DND-41 (cell line): Measurements from ENCODE around the gene NID2.

Source experiments
- ATAC-seq: fragments of 200-7000 bp; cut with Tn5 transposase; 3 replicates; pipeline ENCODE4 v1.9.1; 2021; ENCODE audit warnings: low read depth; ENCODE audit not compliant: insufficient read depth
- DNase-seq: peaks from one replicate; pipeline ENCODE4 v3.0.0-alpha.2; 2020
- H2AFZ ChIP-seq: 2 replicates; pipeline ENCODE4 v1.6.0; 2012; ENCODE audit warnings: low read depth, low read length
- H3K27ac ChIP-seq: 2 replicates; pipeline ENCODE4 v1.5.1; 2012; ENCODE audit warnings: low read length, inconsistent platforms
- H3K27me3 ChIP-seq: fragments of 200-600 bp; sonication (generic); 2 replicates; pipeline ENCODE4 v1.6.0; 2012; ENCODE audit warnings: low read length, mild to moderate bottlenecking, inconsistent platforms; ENCODE audit not compliant: insufficient read depth, poor library complexity
- H3K36me3 ChIP-seq: 2 replicates; pipeline ENCODE4 v1.5.1; 2012; ENCODE audit warnings: low read length, inconsistent platforms; ENCODE audit not compliant: insufficient read depth
- H3K4me1 ChIP-seq: 2 replicates; pipeline ENCODE4 v1.5.1; 2012; ENCODE audit warnings: mild to moderate bottlenecking, low read length; ENCODE audit not compliant: insufficient read depth
- H3K4me2 ChIP-seq: 2 replicates; pipeline ENCODE4 v1.6.0; 2012; ENCODE audit warnings: mild to moderate bottlenecking, moderate library complexity, low read length, inconsistent platforms; ENCODE audit not compliant: insufficient read depth
- H3K4me3 ChIP-seq, 2 experiments: fragments of 200-600 bp in 1 of 2; shearing (Covaris generic) in 1 of 2; 2 replicates each; pipeline ENCODE4 v1.5.1; 2012 to 2016; ENCODE audit warnings: inconsistent platforms in 2 of 2, low read length in 2 of 2, mild to moderate bottlenecking in 2 of 2, low read depth in 1 of 2, moderate library complexity in 1 of 2
- H3K79me2 ChIP-seq: 2 replicates; pipeline ENCODE4 v1.6.0; 2012; ENCODE audit warnings: low read length, inconsistent platforms; ENCODE audit not compliant: insufficient read depth
- H3K9ac ChIP-seq: 2 replicates; pipeline ENCODE4 v1.6.0; 2012; ENCODE audit warnings: low read depth, mild to moderate bottlenecking, inconsistent platforms, low read length, moderate library complexity
- H3K9me3 ChIP-seq: 2 replicates; pipeline ENCODE4 v1.5.1; 2012; ENCODE audit warnings: low read length, moderate library complexity, mild to moderate bottlenecking, inconsistent platforms; ENCODE audit not compliant: insufficient read depth, severe bottlenecking
- H4K20me1 ChIP-seq: 2 replicates; pipeline ENCODE4 v1.6.0; 2012; ENCODE audit warnings: low read length; ENCODE audit not compliant: insufficient read depth
- EZH2 ChIP-seq: IDR thresholded peaks from 3 replicates; pipeline ENCODE4 v1.6.1; 2012; ENCODE audit warnings: borderline replicate concordance, low read depth, mild to moderate bottlenecking, moderate library complexity, low read length, inconsistent platforms; ENCODE audit not compliant: severe bottlenecking
- TF ChIP-seq, protein P1 (sequence below): IDR thresholded peaks from 2 replicates; pipeline ENCODE4 v1.5.1; 2012; ENCODE audit warnings: borderline replicate concordance, low read length, moderate library complexity, mild to moderate bottlenecking; ENCODE audit not compliant: poor library complexity, severe bottlenecking; ENCODE audit errors: extremely low read depth

NID2 gene

GRCh38 chr14:52061390-52061789 is 7.5 kb downstream of the NID2 start:
- Histone ChIP-seq H3K36me3 (no peaks in the 10 kb centered on the region), H3K9me3 (no peaks in the 10 kb centered on the region), H3K4me2 (no peak overlapping the region), H2AFZ (no peak overlapping the region), H3K9ac (no peak overlapping the region), H3K4me3 (no peak overlapping the region), H3K4me1 (no peaks in the 10 kb centered on the region), H3K27ac (no peak overlapping the region), H3K27me3 (no peaks in the 10 kb centered on the region), H4K20me1 (no peaks in the 10 kb centered on the region), H3K79me2 (no peaks in the 10 kb centered on the region)
- DNase-seq (no peak), ATAC-seq (no peak)
- TF ChIP-seq EZH2, result no peak
- TF ChIP-seq, protein P1, sequence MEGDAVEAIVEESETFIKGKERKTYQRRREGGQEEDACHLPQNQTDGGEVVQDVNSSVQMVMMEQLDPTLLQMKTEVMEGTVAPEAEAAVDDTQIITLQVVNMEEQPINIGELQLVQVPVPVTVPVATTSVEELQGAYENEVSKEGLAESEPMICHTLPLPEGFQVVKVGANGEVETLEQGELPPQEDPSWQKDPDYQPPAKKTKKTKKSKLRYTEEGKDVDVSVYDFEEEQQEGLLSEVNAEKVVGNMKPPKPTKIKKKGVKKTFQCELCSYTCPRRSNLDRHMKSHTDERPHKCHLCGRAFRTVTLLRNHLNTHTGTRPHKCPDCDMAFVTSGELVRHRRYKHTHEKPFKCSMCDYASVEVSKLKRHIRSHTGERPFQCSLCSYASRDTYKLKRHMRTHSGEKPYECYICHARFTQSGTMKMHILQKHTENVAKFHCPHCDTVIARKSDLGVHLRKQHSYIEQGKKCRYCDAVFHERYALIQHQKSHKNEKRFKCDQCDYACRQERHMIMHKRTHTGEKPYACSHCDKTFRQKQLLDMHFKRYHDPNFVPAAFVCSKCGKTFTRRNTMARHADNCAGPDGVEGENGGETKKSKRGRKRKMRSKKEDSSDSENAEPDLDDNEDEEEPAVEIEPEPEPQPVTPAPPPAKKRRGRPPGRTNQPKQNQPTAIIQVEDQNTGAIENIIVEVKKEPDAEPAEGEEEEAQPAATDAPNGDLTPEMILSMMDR, result no peak

DNA sequence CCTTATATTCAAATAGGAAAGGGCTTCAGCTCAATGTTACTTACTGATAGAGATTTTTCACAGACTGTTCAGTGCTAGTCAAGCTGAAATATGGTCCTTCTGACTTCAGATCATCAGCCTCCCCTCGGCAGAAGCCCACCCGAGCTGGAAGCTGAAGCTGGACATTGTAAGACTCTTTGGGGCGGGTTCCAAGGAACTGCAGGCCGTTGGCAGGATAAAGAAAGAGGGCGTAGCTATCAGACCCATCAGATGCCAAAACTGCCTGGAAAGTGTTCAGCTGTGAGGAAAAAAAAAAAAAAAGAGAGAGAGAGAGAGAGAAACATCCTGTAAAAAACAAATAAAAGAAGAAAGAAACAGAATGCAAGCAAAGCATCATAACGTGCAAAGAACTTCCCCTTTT is 8.8 kb downstream of the NID2 start:
- TF ChIP-seq EZH2, result no peak
- TF ChIP-seq, protein P1, result no peak
- Histone ChIP-seq H3K27me3 (no peaks in the 10 kb centered on the region), H3K79me2 (no peaks in the 10 kb centered on the region), H3K4me1 (no peaks in the 10 kb centered on the region), H3K9ac (no peak overlapping the region), H3K4me2 (no peak overlapping the region), H3K4me3 (no peak overlapping the region), H4K20me1 (no peaks in the 10 kb centered on the region), H2AFZ (no peak overlapping the region), H3K9me3 (no peaks in the 10 kb centered on the region), H3K27ac (no peak overlapping the region), H3K36me3 (no peaks in the 10 kb centered on the region)
- ATAC-seq, result no peak
- DNase-seq, result no peak

- no peaks in the 10 kb centered on the region for H3K79me2 ChIP-seq
- DNase-seq (no peak), ATAC-seq (no peak)
- H3K4me2 ChIP-seq, result no peak overlapping the region
- no peak overlapping the region for H3K9ac ChIP-seq
- no peaks in the 10 kb centered on the region for H3K36me3 ChIP-seq
- H3K27me3 ChIP-seq, result no peaks in the 10 kb centered on the region
- H3K4me1 ChIP-seq, result no peaks in the 10 kb centered on the region
- no peaks in the 10 kb centered on the region for H3K9me3 ChIP-seq
- H4K20me1 ChIP-seq, result no peaks in the 10 kb centered on the region
- TF ChIP-seq, protein P1, result no peak
- no peak for TF ChIP-seq EZH2
- H3K27ac ChIP-seq, result no peak overlapping the region
- no peak overlapping the region for H2AFZ ChIP-seq
- H3K4me3 ChIP-seq, result no peak overlapping the region
Measured at GRCh38 chr14:52059649-52060048, 9.2 kb downstream of the NID2 start.

DNA sequence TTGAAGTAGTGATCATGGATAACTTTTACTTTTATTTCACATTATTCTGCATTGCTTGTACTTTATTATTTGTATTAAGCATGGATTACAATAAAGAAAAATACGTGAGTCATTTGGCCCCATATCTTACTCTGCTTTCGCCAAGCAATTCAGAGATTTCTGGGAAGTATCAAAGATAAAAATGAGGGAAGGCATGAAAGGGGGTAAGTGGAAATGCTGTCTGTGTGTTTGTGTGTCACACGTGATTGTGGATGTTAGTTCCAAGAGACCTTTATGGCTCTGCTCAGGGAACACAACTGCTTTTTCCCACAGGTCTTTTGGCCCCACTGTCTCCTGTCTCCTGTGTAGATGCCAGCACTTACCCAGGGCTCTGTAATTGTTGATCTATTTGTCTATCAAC is 10.5 kb downstream of the NID2 start:
- no peaks in the 10 kb centered on the region for H3K36me3 ChIP-seq
- H4K20me1 ChIP-seq, result no peaks in the 10 kb centered on the region
- no peak overlapping the region for H3K4me3 ChIP-seq
- no peaks in the 10 kb centered on the region for H3K4me1 ChIP-seq
- H3K4me2 ChIP-seq, result no peak overlapping the region
- H3K27ac ChIP-seq, result no peak overlapping the region
- no peaks in the 10 kb centered on the region for H3K79me2 ChIP-seq
- DNase-seq (no peak), ATAC-seq (no peak)
- TF ChIP-seq, protein P1, result no peak
- TF ChIP-seq EZH2, result no peak
- no peaks in the 10 kb centered on the region for H3K27me3 ChIP-seq
- H3K9me3 ChIP-seq, result no peaks in the 10 kb centered on the region
- H2AFZ ChIP-seq, result no peak overlapping the region
- no peak overlapping the region for H3K9ac ChIP-seq
